CD4-positive, alpha-beta memory T cell (primary cell): Measurements from ENCODE around the gene RAB6C. TPM values are rescaled to one million over a fixed set of nuclear protein-coding genes. Genes with fewer than 3 reads are reported as not detected.
"Not testable (repeated sequence)": the region's sequence is repeated elsewhere in the genome, so short reads cannot be mapped to it uniquely, and the experiment has no call there.

ENCODE experiments used
- CTCF ChIA-PET: fragments of 350-600 bp; sonication (Branson Sonifier 250); formaldehyde crosslinking; loops from one replicate; lab custom pipeline; 2021; ENCODE audit warnings: inconsistent platforms; ENCODE audit not compliant: partially characterized antibody; lab: Charles Lee
- POLR2A ChIA-PET: fragments of 350-600 bp; sonication (Branson Sonifier 250); formaldehyde crosslinking; loops from one replicate; lab custom pipeline; 2021; ENCODE audit not compliant: partially characterized antibody; lab: Charles Lee
- DNase-seq, 5 donors: peaks; one replicate each; pipeline versions ENCODE4 v3.0.0 to v3.0.0-alpha.2; 2020 to 2022; ENCODE audit warnings: mixed read lengths in 1 of 5
- H3K27ac ChIP-seq: one replicate; pipeline ENCODE4 v1.7.0; 2013; ENCODE audit warnings: low read depth, low read length
- H3K27me3 ChIP-seq: 2 replicates; pipeline ENCODE4 v1.7.0; 2013; ENCODE audit warnings: mild to moderate bottlenecking, low read length, moderate library complexity; ENCODE audit not compliant: insufficient read depth
- H3K36me3 ChIP-seq: 2 replicates; pipeline ENCODE4 v1.7.0; 2013; ENCODE audit warnings: mild to moderate bottlenecking, low read length, moderate library complexity; ENCODE audit not compliant: insufficient read depth
- H3K4me1 ChIP-seq: 2 replicates; pipeline ENCODE4 v1.7.0; 2013; ENCODE audit warnings: mild to moderate bottlenecking, low read length, moderate library complexity; ENCODE audit not compliant: insufficient read depth
- H3K4me3 ChIP-seq, 2 donors: one replicate each; pipeline ENCODE4 v1.7.0; 2013; ENCODE audit warnings: low read length in 2 of 2, mild to moderate bottlenecking in 1 of 2
- H3K9me3 ChIP-seq, 2 donors: one replicate each; pipeline ENCODE4 v1.7.0; 2013; ENCODE audit warnings: low read length in 2 of 2, control low read depth in 1 of 2; ENCODE audit not compliant: control insufficient read depth in 1 of 2
- H3K27ac Mint-ChIP-seq, 7 donors: one replicate each; pipeline ENCODE4 v1.8.0; 2020 to 2021; ENCODE audit warnings: mixed read lengths in 7 of 7, mild to moderate bottlenecking in 6 of 7, inconsistent platforms in 3 of 7, moderate library complexity in 3 of 7
- H3K27me3 Mint-ChIP-seq, 2 donors: one replicate each; pipeline ENCODE4 v1.8.0; 2020 to 2021; ENCODE audit warnings: mixed read lengths in 2 of 2
- H3K36me3 Mint-ChIP-seq, 2 donors: one replicate each; pipeline ENCODE4 v1.8.0; 2020 to 2021; ENCODE audit warnings: mixed read lengths in 2 of 2, inconsistent platforms in 1 of 2, mild to moderate bottlenecking in 1 of 2
- H3K4me1 Mint-ChIP-seq, 4 donors: one replicate each; pipeline ENCODE4 v1.8.0; 2020 to 2021; ENCODE audit warnings: mixed read lengths in 4 of 4, mild to moderate bottlenecking in 1 of 4
- H3K4me3 Mint-ChIP-seq, 8 donors: one replicate each; pipeline ENCODE4 v1.8.0; 2020 to 2021; ENCODE audit warnings: mixed read lengths in 8 of 8, mild to moderate bottlenecking in 7 of 8, moderate library complexity in 6 of 8, inconsistent platforms in 3 of 8
- H3K9me3 Mint-ChIP-seq, 8 donors: one replicate each; pipeline ENCODE4 v1.8.0; 2020 to 2021; ENCODE audit warnings: mixed read lengths in 8 of 8, mild to moderate bottlenecking in 5 of 8, inconsistent platforms in 3 of 8, moderate library complexity in 1 of 8
- intact Hi-C: fragments of 100-400 bp; cut with micrococcal nuclease; formaldehyde crosslinking; loops from one replicate; pipeline ENCODE4 v1.15.1; 2023
- polyA plus RNA-seq, 2 donors: library from polyadenylated mRNA; unstranded; fragments of 300-500 nt; fragmentation: Illumina TruSeq; gene quantifications; one replicate each; pipeline ENCODE4 v1.2.3, GENCODE V29; 2021
- total RNA-seq, 2 experiments: library from RNA; stranded (reverse); gene quantifications; one replicate each; pipeline ENCODE4 v1.2.3, GENCODE V29; 2021

The RAB6C gene
- total and polyA plus RNA-seq, 4 experiments from 2014 or later: 0.11 TPM; not detected in 3

DNA sequence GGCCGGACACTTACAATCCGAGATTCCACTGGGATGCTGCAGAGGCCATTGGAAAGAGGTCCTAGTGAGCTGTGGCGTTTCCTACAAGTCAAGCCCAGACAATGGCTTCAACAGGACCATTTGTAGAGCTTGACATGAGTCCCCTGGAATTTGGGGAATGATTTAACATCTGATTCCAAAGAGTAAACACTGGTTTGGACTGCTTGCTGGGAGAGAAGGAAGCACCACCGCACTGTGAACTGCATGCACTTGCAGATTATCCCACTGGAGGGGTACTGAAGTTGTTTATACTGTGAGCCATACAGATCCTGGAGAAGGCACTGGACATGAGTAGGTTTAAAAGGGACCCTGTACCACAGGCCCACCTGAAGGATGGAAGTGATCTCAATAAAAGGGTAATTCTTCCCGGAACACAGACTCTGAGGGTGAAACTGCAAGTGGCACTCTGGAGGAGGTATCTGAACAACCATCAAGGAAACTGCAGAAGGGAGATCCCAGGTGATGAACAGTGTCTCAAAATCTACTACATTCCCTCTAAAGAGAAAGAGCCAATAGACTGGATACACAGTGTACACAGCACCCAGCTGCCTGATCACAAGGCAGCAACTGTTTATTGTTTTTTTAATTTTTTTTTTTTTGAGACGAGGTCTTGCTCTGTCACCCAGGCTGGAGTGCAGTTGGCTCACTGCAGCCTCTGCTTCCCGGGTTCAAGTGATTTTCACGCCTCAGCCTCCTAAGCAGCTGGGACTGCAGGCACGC, 4.3 kb upstream of the RAB6C start:
- Mint-ChIP-seq H3K27ac (no peak overlapping the region), H3K9me3 (peaks cover 0 to 3% (median under 1%) of the 10 kb centered on the region in 8 donors)
- DNase-seq: no peak

DNA sequence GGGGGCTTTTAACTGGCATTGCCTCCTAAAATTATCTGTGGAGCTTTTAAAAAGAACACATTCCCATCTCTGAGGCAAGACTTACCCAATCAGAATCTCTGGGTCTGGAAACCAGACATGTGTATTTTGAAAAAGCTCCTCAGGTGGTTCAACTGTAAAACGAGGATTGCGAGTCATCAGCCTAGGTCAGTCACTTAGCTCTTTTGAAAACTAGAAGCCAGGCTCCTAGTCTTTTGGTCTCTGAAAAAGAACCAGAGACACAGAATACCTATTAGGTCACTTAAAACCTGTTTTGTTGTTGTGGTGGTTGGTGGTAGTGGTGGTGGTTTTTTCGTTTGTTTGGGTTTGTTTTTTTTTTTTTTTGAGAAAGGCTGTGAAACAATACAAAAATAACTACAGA, 2.5 kb upstream of the RAB6C start:
- H3K4me1 ChIP-seq, H3K9me3 Mint-ChIP-seq, H3K27me3 ChIP-seq, H3K4me3 Mint-ChIP-seq, H3K36me3 Mint-ChIP-seq, H3K27ac ChIP-seq, DNase-seq, H3K27ac Mint-ChIP-seq, H3K4me3 ChIP-seq, intact Hi-C loops, H3K36me3 ChIP-seq, POLR2A ChIA-PET, H3K9me3 ChIP-seq, CTCF ChIA-PET: not testable (repeated sequence)
- Mint-ChIP-seq H3K4me1 (peaks cover 4 to 11% (median 7%) of the 10 kb centered on the region in 4 donors), H3K27me3 (peaks cover 19 to 21% of the 10 kb centered on the region in 2 donors)

More for the DNA sequence above, 4.3 kb upstream of the RAB6C start:
- Mint-ChIP-seq H3K27me3 (peaks cover 14 to 17% of the 10 kb centered on the region in 2 donors), H3K4me1 (peaks cover 2 to 6% (median 4%) of the 10 kb centered on the region in 4 donors), H3K36me3 (peaks cover 0 to 2% of the 10 kb centered on the region in 2 donors), H3K4me3 (no peak overlapping the region)
- CTCF ChIA-PET: no interaction called here
- H3K27me3 ChIP-seq: peaks cover 6% of the 10 kb centered on the region
- no peaks in the 10 kb centered on the region for H3K36me3 ChIP-seq
- no peaks in the 10 kb centered on the region for H3K9me3 ChIP-seq
- intact Hi-C loops: no loop called here
- no peaks in the 10 kb centered on the region for H3K4me1 ChIP-seq
- H3K27ac ChIP-seq: no peak overlapping the region
- H3K4me3 ChIP-seq: no peak overlapping the region
- POLR2A ChIA-PET: no interaction called here

DNA sequence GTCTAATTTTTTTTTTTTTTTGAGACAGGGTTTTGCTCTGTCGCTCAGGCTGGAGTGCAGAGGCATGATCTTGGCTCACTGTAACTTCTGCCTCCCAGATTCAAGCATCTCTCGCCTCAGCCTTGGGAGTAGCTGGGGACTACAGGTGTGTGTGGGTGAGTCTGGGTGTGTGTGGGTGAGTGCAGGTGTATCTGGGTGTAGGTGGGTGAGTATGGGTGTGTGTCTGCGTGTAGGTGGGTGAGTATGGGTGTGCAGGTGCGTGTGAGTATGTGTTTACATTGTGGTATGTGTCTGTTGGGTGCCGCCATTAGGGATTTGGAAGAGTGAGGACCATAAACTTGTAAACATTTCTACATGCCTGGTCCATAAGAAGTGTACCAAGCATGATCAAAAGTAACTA, 1.5 kb upstream of the RAB6C start:
- H3K27ac Mint-ChIP-seq: no peak overlapping the region
- CTCF ChIA-PET: no interaction called here
- H3K4me3 Mint-ChIP-seq: peak overlapping the region in 1 of 8 donors; percentile 21
- H3K36me3 ChIP-seq: no peaks in the 10 kb centered on the region
- H3K4me3 ChIP-seq: no peak overlapping the region
- POLR2A ChIA-PET: no interaction called here
- H3K27me3 ChIP-seq: peaks cover 6% of the 10 kb centered on the region
- peaks cover 0 to 5% (median 3%) of the 10 kb centered on the region in 8 donors for H3K9me3 Mint-ChIP-seq
- DNase-seq: no peak
- no peaks in the 10 kb centered on the region for H3K4me1 ChIP-seq
- peaks cover 19 to 21% of the 10 kb centered on the region in 2 donors for H3K27me3 Mint-ChIP-seq
- no peak overlapping the region for H3K27ac ChIP-seq
- peaks cover 0 to 2% of the 10 kb centered on the region in 2 donors for H3K36me3 Mint-ChIP-seq
- intact Hi-C loops: no loop called here
- H3K4me1 Mint-ChIP-seq: peaks cover 4 to 11% (median 7%) of the 10 kb centered on the region in 4 donors
- H3K9me3 ChIP-seq: no peaks in the 10 kb centered on the region

DNA sequence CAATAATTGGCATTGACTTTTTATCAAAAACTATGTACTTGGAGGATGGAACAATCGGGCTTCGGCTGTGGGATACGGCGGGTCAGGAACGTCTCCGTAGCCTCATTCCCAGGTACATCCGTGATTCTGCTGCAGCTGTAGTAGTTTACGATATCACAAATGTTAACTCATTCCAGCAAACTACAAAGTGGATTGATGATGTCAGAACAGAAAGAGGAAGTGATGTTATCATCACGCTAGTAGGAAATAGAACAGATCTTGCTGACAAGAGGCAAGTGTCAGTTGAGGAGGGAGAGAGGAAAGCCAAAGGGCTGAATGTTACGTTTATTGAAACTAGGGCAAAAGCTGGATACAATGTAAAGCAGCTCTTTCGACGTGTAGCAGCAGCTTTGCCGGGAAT, 780 bp downstream of the RAB6C start:
- POLR2A ChIA-PET, DNase-seq, H3K27me3 ChIP-seq, H3K4me1 ChIP-seq, H3K36me3 ChIP-seq, H3K9me3 Mint-ChIP-seq, H3K4me3 ChIP-seq, H3K9me3 ChIP-seq, H3K36me3 Mint-ChIP-seq, CTCF ChIA-PET, intact Hi-C loops, H3K27ac ChIP-seq: not testable (repeated sequence)
- H3K27ac Mint-ChIP-seq: peak overlapping the region in 1 of 7 donors; percentile 44
- H3K4me1 Mint-ChIP-seq: peaks cover 4 to 11% (median 7%) of the 10 kb centered on the region in 4 donors
- peaks cover 21 to 23% of the 10 kb centered on the region in 2 donors for H3K27me3 Mint-ChIP-seq
- H3K4me3 Mint-ChIP-seq: peak overlapping the region in 6 of 8 donors; percentile 2 to 75 (median 44)

DNA sequence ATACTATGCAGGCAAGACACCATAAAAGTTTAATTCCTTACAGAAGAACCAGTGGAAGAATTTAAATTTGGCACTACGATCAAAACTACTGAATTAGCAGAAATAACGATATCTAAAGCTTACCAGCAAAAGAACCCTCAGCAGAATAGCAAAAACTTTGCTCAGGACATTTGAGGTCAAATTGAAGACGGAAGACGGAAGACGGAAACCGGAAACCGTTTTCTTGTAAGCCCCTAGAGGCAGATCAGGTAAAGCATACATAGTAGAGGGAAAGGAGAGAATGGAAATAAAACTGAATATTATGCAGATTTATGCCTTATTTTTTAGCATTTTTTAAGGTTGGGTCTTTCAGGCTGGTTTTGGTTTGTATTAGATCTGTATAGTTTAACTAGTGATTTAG, 2.2 kb downstream of the RAB6C start:
- intact Hi-C loops, H3K36me3 Mint-ChIP-seq, H3K9me3 ChIP-seq, H3K9me3 Mint-ChIP-seq, H3K36me3 ChIP-seq, H3K27me3 ChIP-seq, H3K4me3 ChIP-seq, H3K27ac Mint-ChIP-seq, DNase-seq, H3K27ac ChIP-seq, CTCF ChIA-PET, POLR2A ChIA-PET, H3K4me3 Mint-ChIP-seq, H3K4me1 ChIP-seq: not testable (repeated sequence)
- H3K27me3 Mint-ChIP-seq: peaks cover 17 to 26% of the 10 kb centered on the region in 2 donors
- H3K4me1 Mint-ChIP-seq: peaks cover 4 to 11% (median 7%) of the 10 kb centered on the region in 4 donors

DNA sequence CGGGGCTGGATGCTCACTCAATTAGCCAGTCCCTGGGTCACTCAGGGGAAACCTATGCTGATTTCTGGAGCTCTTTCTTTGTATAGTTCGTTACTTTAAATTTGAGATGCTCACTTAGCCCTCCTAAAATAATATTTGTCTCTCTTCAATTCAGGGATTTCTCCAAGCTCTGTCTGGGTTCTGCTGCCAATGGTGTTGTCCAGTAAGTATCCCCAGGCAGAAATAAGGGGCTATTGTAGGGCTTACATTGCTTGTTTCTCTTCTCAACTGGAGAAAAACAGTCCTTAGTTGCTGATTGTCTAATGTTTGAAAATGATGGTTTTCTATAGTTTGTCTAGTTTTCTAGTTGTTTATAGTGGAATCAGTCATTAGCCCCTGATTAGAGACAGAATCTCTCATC, 5.0 kb downstream of the RAB6C start:
- Mint-ChIP-seq H3K36me3 (no peaks in the 10 kb centered on the region), H3K9me3 (peaks cover 0 to 5% (median 3%) of the 10 kb centered on the region in 8 donors), H3K27ac (no peak overlapping the region), H3K4me3 (no peak overlapping the region), H3K27me3 (peaks cover 7 to 25% of the 10 kb centered on the region in 2 donors), H3K4me1 (peaks cover 2 to 7% (median 4%) of the 10 kb centered on the region in 4 donors)
- intact Hi-C loops: no loop called here
- CTCF ChIA-PET: interaction anchor here (0.5 kb wide), 1 partner anchor 825 kb away, joined by 3 read pairs; no protein-coding TSS in a partner anchor
- Histone ChIP-seq H3K4me3 (no peak overlapping the region), H3K36me3 (no peaks in the 10 kb centered on the region), H3K4me1 (no peaks in the 10 kb centered on the region), H3K27me3 (no peaks in the 10 kb centered on the region), H3K27ac (no peak overlapping the region), H3K9me3 (no peaks in the 10 kb centered on the region)
- no peak for DNase-seq
- POLR2A ChIA-PET: no interaction called here

DNA sequence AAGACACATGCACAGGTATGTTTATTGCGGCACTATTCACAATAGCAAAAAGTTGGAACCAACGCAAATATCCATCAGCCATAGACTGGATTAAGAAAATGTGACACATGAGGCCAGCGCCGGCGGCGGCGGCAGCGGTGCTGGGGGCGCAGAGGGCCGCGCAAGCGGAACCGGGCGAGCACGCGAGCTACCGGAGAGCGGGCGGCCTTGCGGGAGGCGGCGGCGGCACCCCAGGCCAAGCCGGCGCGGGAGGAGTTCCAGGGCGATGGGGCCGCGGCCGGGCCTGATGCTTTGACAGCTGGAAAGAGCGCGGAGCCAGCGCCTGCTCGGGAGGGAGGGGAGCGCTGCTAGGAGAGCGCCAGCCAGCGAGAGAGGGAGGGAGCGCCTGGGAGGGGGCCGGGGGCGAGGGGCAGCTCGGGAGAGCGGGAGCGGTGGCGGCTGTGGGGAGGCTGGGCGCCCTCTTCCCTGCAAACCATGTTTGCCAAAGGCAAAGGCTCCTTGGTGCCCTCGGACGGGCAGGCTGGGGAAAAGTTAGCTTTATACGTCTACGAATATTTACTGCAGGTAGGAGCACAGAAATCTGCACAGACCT, 13.0 kb downstream of the RAB6C start:
- DNase-seq, CTCF ChIA-PET, H3K4me3 Mint-ChIP-seq, H3K4me3 ChIP-seq, H3K27ac Mint-ChIP-seq, H3K9me3 ChIP-seq, H3K36me3 Mint-ChIP-seq, H3K27me3 ChIP-seq, POLR2A ChIA-PET, H3K4me1 Mint-ChIP-seq, H3K36me3 ChIP-seq, intact Hi-C loops, H3K27ac ChIP-seq, H3K4me1 ChIP-seq: not testable (repeated sequence)
- peaks cover 0 to 15% (median 3%) of the 10 kb centered on the region in 8 donors for H3K9me3 Mint-ChIP-seq
- peaks cover 13 to 26% of the 10 kb centered on the region in 2 donors for H3K27me3 Mint-ChIP-seq
